Upper lobe of left lung (tissue), 4 donors: ENCODE measurements around the gene SOX14.

Source experiments
- CTCF ChIP-seq, 6 experiments: fragments of 450-650 bp in 4 of 6; fragments of 200-600 bp in 2 of 6; sonication (generic) in 2 of 6; IDR thresholded peaks; one replicate each; pipeline ENCODE4 v1.5.1; 2016 to 2019; ENCODE audit warnings: antibody characterized with exemption in 6 of 6
- EP300 ChIP-seq, 4 donors: sonication (generic); formaldehyde crosslinking; IDR thresholded peaks; one replicate each; pipeline ENCODE4 v1.5.1; 2017; ENCODE audit warnings: antibody characterized with exemption in 4 of 4, control low read depth in 2 of 4
- POLR2A ChIP-seq, 4 donors: fragments of 450-650 bp; IDR thresholded peaks; one replicate each; pipeline ENCODE4 v1.5.1; 2016 to 2017; ENCODE audit warnings: antibody characterized with exemption in 4 of 4, mild to moderate bottlenecking in 2 of 4

DNA sequence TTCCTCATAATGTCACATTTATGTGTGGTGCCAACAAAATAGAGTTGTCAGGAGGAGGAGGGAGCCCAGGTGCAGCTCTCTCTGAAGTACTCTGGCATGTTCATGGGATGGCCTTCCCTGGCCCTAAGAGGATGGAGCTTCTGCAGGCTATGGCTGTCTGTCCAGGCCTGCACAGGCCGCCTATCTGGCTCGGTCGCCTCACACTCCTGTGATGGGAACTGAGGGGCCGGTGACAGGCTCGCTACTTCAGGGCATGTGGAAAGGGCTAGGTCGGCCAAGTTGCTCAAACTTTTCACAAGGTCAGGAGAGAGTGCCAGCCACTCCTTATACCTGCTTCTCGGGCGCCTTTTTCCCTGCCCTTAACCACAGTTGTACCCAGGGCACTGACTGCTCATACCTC, 51.1 kb downstream of the SOX14 start:
- TF ChIP-seq CTCF (IDR thresholded peaks at IDR 0.05) (no peak), EP300 (IDR thresholded peaks at IDR 0.05) (no peak), POLR2A (IDR thresholded peaks at IDR 0.05) (no peak)
